RPMI7951 (cell line): Measurements from ENCODE around the gene RBM34. TPM values are rescaled to one million over a fixed set of nuclear protein-coding genes. Genes with fewer than 3 reads are reported as not detected.
A peak's percentile ranks its signal among the peaks of the same experiment; 100 is the strongest.
"Not testable (repeated sequence)": the region's sequence is repeated elsewhere in the genome, so short reads cannot be mapped to it uniquely, and the experiment has no call there.

ENCODE experiments used
- DNase-seq: peaks from one replicate; pipeline ENCODE4 v3.0.0-alpha.2; 2012; ENCODE audit warnings: low read depth
- total RNA-seq: library from RNA; depleted of rRNA; stranded (reverse); fragments of >200 nt; shearing (Covaris generic); gene quantifications from 2 replicates; pipeline ENCODE4 v1.2.3, GENCODE V29; 2014; rRNA removed

The RBM34 gene, protein sequence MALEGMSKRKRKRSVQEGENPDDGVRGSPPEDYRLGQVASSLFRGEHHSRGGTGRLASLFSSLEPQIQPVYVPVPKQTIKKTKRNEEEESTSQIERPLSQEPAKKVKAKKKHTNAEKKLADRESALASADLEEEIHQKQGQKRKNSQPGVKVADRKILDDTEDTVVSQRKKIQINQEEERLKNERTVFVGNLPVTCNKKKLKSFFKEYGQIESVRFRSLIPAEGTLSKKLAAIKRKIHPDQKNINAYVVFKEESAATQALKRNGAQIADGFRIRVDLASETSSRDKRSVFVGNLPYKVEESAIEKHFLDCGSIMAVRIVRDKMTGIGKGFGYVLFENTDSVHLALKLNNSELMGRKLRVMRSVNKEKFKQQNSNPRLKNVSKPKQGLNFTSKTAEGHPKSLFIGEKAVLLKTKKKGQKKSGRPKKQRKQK
- 68.7 and 70.0 TPM in 2 replicates for total RNA-seq

DNA sequence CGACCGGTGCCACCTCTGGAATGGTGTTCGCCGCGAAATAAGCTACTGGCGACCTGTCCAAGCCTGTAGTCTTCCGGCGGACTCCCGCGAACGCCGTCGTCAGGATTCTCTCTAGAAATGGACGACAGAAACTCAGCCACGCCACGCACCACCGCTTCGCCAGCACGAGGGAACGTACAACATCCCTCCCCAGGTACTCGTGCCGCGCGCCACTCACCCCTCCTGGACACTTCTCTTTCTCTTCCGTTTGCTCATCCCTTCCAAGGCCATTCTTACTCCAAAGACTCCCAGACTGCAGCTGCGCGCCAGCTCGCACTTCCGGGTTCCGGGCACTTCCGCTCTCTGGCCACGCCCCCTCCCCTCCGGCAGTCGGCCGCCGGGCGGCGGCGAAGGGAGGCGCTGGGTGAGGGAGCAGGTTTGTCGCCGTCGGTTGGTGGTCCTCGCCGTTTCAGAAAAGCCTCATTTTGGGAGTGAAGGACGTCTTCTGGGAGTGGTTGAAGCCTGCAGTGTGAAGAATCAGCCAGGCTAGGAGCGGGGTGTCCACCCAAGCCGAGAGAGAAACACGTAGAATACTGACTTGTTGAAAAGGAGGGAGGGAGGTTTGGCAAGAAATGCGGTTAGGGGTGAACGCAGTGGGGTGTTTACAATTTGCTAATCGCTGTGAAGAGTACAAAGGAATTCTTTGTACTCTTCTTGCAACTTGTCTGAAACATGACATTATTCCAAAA, at the start of gene RBM34:
Gene RBM34, minus strand, starts transcription at position 294 of the 728 bp plus-strand sequence. Its CDS starts 24 bp downstream, at position 270.
- peak; percentile 85 for DNase-seq

DNA sequence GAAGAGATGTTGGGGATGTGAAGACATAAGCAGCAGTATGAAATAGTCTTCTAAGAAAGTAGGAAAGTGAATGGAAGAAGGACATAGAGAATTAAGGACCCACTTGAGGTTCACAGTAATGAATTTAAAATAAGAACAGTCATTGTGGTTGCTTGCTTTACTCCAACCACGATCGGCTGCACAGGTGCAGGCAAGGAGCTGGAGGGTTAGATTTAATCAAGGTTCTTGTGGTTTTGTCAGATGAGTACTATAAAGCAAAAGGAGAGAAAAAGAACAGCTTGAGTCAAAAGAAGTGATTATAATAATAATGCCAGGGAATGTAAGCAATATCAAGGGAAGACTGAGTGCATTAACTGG, 46.1 kb upstream of the RBM34 start:
- DNase-seq = peak; percentile 15

DNA sequence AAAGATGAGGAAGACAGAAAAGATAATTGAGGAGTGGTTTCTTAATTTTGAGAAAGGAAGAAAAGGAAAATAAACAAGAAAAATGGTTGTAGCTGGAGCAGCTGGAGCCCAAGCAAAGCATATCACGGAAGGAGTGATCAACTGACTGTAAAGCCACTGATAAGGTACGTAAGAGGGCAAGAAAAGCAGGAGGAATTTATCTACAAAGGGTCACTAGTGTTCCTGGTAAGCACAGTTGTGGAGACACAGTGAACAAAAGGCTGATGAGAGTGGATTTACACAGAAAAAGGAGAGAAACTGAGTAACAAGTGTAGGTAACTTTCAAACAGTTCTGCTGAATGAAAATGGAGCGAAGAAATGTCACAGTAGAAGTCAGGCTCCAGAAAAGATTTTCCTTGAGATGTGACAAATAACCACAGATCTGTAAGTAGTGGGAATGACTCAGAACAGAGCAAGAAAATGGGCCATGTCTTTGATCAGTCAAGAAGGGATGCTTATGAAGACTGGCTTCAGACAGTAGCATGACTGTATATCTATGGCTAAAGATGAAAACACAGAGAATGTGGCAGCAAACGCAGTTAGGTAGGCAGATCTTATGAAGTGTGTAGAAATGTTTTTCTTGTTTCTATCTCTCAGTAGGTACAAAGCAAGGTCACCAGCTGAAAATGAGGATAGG, 45.6 kb upstream of the RBM34 start:
- peak; percentile 29 for DNase-seq

DNA sequence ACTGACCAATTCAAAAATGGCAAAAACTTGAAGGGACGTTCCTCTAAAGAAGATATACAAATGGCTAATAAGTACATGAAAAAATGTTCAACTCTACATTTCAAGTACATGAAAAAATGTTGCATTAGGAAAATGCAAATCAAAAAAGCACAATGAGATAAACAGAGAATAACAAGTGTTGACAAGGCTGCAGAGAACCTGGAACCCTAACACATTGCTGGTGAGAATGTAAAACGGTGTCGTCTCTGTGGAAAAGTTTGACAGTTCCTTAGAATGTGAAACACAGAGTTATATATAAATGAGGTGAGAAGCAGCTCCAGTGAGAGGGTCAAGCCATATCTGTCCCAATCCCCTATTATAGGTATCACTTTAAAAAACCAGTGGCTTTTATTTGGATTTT, 44.6 kb upstream of the RBM34 start:
- no peak for DNase-seq

DNA sequence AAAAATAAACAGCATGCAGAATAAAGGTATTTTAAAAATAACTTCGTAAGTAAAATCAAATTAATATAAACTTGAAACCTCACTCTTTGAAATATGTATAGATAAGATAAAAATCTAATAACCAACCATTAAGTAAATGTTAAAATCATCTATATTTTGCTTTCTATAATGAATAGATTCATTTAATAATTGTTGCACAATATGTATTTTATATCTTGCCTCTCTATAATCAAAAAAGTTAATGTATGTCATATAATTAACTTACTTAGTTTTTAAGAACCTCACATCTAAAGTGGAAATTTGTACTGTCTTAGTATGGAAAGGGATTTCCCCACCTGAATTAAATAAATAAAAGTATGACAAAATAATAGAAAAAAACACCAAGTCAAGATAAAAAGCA, 42.4 kb upstream of the RBM34 start:
- no peak for DNase-seq

DNA sequence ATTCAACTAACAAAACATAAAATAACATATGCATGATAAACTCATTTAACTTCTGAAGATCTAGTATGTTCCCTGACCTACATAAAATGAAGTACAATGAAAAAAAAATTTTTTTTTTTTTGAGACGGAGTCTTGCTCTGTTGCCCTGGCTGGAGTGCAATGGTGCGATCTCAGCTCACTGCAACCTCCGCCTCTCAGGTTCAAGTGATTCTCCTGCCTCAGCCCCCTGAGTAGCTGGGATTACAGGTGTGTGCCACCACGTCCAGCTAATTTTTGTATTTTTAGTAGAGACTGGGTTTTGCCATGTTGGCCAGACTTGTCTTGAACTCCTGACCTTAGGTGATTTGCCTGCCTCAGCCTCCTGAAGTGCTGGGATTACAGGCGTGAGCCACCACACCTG, 41.4 kb upstream of the RBM34 start:
- DNase-seq = not testable (repeated sequence)

DNA sequence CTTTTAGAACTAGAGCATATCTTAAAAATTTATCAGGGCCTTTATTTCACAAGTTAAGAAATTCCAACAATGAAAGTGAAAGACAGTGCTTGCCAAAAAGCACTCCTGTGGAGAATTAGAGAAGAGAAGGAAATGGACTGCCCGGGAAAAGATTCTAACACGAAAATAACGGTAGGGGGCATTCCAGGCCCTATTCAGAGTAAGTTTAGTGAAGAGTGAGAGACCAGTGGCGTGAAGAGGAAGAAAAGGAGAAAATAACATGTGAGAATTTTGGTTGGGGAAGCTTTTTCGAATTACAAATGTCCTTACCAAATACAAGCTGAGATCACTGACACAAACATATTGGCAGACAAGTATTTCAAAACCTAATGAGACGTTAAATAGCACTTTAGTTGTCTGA, 38.4 kb upstream of the RBM34 start:
- DNase-seq = peak; percentile 5

DNA sequence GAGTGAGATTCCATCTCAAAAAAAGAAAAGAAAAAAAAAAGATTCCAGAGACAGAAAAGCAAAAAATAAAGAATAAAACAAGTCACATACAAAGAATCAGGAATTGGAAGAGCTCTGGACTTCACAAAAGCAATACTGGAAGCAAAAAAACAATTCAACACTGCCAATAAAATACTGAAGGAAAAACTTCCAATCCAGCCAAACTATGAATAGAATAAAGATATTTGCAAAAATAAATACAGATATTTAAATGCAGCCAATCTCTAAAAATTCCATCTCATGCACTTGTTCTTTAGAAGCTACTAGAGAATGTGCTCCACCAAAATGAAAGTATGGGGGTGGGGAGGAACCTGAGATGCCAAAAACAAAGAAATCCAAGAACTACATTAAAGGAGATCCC, 29.4 kb upstream of the RBM34 start:
- DNase-seq = no peak

DNA sequence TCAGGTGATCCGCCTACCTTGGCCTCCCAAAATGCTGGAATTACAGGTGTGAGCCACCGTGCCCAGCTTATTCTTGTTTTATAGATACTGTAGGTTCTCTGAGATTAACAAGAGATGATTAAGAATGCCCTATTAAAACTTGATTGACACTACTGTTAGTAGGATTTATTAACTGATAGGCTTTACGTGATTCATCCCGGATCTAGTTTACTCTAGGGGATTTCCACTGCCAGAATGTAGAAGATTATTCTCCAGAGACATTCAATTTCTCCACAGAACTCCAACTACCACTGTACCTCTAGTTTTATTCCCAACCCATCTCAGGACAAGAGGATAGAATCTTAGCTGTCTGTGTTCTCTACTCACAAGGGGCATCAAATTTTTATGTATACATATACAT, 26.3 kb upstream of the RBM34 start:
- no peak for DNase-seq

DNA sequence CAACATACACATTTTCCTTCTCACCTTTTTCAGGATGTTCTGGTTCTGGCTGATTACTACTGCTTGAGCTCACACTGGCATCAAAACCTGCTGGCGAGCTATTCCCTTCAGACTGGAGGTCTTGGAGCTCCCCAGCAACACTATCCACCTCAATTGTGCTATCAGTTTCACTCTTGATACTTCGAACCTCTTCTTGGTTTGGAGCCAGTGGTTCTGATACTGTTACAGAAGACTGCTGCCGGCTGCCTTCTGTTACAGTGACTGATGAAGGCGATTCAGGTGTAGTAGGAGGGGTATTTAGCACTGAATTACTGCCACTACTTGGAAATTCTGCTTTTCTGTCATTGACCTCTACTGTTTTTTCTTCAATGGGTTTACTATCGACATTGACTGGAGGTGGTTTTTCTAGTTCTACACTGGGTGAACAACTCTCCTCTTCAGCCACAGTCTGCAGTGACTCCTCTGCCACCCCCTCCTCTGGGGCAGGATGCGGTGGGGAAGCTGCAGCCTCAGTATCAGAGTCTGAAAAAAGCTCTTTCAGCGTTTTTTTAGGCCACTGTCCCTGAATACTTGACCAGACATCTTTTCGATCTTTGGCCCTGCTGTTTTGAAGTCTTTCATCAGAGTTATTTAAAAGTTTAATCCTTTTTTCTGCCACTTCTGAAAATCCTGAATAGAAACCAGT, 20.7 kb upstream of the RBM34 start:
- no peak for DNase-seq

DNA sequence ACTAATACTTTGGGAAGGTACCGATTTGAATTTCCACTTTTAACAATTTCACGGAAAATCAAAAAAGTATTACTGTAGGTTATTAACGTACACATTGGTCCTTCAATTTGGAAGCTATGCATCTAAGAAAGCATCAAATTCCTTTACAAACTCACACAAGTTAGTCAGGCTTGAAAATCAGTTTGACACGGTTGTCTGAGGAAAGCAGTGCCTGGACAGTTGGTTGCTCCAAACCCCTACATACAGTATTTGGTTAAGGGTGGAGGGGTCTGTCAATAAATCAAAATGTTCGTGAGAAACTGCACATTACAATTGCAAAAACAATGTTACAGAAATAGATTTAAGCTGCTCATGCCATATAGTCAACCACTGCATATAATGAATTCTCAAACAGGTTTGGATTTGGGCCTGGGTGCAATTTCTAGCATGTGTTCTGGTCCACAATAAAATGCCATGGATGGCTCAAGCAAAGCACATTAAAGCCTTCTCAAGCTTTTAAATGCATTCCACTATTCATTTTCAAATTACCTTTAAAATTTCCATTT, 19.9 kb upstream of the RBM34 start:
- no peak for DNase-seq

DNA sequence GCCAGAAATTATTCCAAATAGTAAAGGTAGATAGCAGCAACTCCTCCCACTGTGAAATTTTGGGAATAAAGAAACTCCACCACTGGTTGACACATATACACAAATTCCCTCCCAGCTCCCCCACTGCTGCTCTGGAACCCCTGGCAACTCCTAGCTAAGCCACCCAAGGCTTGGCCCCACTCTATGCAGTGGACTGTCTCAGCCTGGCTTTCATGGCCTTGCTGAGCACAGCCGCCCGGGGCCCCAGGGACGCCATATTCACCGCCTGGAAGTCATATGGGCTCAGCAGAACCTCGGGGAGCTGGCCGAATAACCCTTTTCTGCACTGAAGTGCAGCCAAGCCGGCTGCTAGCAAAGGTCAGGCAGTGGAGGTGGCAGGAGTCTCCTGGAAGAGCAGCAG, 15.4 kb upstream of the RBM34 start:
- no peak for DNase-seq

DNA sequence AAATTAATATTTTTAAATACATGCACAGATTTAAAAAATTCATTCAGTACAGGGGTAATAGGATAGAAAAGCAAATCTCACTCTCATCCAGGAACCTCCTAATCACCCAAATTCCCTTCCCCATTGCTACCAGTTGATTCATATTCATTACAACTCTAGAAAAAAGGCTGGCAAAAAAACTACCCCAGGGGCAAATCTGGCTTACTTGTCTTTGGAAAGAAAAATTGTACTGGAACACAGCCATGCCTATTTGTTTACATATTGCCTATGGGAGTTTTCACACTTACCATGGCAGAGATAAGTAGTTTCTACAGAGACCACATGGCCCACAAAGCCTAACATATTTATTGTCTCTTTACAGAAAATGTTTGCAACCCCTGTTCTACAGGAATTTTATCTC, 8.9 kb upstream of the RBM34 start:
- peak; percentile 6 for DNase-seq

DNA sequence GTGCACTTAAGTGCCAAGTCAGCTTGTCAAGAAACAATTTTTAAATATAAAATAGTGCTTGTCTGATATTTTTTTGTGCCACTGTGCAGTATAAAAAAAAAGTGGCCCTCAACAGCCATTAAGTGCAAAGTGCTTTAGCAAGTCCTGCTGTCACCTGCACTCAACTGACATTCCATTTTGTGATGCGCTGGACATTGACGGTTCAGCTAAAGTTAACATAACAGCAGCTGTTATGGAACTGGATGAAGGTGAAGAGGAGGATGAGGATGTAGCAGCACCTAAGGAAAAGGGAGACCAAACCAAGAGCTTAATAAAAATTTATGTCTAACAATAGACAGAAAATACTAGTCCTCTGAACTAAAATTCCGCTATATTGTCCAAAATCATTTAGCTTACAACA, 7.3 kb upstream of the RBM34 start:
- DNase-seq = no peak

DNA sequence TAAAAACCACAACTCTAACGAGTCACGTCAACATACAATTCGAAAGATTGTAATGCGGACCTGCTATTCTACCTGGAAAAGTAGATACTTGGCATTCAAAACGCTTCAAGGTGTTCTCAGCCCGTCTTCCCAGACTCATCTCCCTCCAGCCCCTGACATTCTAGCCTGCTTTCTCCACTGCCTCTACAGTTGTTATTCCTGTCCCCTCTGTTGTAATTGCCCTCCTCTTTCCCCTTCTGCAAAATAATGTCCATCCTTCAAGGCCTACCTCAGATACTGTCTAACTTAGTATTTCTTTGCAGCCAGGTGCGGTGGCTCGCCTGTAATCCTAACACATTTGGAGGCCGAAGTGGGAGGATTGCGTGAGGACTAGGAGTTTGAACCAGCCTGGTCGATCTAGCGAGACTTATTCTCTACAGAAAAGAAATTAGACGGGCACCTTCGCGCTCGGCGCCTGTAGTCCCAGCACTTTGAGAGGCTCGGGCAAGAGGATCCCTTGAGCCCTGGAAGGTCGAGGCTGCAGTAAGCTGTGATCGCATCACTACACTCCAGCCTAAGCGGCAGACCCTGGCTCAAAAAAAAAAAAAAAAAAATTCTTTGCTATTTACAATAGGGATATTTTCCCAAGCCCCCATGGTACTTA, 756 bp upstream of the RBM34 start:
- DNase-seq = no peak

DNA sequence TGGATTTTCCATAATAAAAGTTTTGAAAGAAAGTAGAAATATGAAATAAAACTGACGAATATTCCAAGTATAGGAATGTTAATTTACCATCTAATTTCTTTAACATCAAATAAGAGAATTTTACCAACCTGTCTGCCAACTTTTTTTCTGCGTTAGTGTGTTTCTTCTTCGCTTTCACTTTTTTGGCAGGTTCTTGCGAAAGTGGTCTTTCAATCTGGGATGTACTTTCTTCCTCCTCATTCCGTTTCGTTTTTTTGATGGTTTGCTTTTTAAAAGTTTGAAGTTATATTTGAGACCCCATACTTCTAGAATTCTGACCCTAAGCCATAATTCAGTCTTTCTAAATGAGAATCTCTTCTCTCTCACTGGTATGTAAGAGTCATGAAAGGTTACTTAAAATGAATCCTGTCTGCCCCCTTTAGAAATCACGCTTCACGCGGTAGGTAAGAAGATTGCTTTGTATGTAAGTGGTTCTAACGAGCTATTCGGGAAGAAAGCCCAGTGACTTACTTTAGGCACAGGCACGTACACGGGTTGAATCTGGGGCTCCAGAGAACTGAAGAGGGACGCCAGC, 580 bp downstream of the RBM34 start:
- peak; percentile 54 for DNase-seq

DNA sequence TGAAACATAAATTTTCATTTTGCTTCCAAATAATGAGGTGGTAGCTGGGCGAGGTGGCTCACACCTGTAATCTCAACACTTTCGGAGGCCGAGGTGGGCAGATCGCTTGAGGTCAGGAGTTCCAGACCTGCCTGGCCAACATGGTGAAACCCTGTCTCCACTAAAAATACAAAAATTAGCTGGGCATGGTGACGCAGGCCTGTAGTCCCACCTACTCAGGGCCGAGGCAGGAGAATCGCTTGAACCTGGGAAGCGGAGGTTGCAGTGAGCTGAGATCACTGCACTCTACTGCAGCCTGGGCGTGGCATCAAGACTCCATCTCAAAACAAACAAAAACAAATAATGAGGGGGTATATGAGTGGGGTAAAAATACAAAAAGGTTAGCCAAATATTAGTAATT, 1.1 kb downstream of the RBM34 start:
- not testable (repeated sequence) for DNase-seq

DNA sequence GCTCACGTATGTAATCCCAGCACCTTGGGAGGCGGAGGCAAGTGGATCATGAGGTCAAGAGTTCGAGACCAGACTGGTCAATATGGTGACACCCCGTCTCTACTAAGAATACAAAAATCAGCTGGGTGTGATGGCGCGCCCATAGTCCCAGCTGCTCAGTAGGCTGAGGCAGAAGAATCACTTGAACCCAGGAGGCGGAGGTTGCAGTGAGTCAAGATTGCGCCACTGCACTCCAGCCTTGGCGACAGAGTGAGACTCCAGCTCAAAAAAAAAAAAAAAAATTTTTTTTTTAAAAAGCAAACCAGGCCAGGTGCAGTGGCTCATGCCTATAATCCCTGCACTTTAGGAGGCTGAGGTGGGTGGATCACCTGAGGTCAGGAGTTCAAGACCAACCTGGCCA, 1.8 kb downstream of the RBM34 start:
- not testable (repeated sequence) for DNase-seq

DNA sequence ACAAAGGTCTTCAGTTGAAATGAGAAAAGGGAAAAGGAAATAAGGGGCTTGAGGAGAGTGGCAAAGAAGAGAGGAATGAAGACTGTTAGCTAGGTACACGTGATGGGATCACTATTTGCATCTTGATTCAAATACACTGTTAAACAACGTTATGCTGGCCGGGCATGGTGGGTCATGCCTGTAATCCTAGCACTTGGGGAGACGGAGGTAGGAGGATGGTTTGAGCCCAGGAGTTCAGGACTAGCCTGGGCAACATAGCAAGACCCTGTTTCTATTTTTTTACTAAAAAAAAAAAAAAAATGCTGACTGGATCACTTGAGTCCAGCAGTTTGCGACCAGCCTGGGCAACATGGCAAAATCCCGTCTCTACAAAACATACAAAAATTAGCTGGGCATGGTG, 2.4 kb downstream of the RBM34 start:
- DNase-seq = no peak

DNA sequence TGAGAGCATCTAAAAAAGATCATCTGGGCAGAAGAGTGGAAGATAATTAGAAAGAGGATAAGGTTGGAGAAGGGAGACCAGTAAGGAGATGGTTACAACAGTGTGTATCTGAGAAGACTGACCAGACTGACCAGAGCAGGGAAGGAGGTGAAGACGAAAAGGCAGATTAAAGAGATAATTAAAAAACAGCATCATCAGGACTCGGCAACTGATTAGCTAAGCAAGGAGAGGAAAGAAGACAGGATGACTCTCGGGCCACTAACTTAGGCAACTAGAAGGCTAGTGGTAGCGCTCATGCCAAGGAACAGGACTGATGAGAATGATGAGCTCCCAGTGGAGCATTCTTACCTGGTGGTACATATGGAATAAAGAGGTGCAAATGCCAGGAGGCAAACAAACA, 3.9 kb downstream of the RBM34 start:
- DNase-seq = no peak

DNA sequence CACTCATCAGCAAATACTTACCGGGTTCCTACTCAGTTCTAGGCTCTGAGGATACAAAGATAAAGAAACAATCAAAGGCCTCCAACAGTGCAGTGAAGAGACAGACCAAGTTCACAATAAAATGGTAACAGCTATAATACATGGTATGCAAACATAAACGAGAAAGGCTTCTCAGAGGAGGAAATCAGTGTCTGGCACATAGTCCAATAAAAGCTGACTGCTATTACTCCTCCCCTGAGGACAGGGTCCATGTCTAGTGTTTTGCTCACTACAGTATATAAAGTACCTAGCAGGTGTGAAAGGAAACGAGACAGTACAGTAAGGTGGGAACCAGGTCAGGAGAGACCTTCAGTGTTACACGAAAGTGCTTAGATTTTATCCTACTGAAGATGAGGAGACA, 4.3 kb downstream of the RBM34 start:
- no peak for DNase-seq
